DLD1 (cell line): Measurements from ENCODE around the gene AZIN2.
"Not testable (repeated sequence)": the region's sequence is repeated elsewhere in the genome, so short reads cannot be mapped to it uniquely, and the experiment has no call there.

ENCODE experiments used
- in situ Hi-C: cut with HindIII; loops from 2 replicates; pipeline ENCODE4 v1.10.0; 2017; ENCODE audit warnings: low sequenced_read_pairs

The AZIN2 gene

DNA sequence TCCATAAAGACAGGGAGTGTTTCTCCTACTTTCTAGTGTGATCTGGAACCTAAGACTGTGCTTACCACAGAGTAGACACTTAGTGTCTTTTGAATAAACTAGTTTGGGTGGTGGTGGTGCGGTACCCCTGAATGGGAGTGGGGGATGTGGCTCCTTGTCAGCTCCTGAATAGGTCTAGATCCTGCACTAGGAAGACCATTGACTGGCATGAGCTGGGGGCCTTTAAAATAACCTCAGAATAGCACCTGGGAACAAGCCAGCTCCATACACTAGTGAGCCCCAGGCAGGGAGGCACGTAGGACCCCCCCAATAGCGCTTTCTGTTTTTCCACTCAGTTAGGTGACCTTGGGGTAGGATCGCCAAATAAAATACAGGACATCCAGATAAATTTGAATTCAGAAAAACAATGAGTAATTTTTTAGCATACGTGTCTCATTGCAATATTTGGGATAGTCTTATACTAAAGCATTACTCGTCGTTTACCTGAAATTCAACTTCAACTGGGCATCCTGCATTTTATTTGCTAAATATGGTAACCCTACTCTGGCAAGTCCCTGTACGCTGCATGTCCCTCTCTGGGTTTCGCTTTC, 45.6 kb downstream of the AZIN2 start:
- in situ Hi-C loops: no loop called here

- in situ Hi-C loops: no loop called here
Measured at GRCh38 chr1:33127001-33127823, 46.3 kb downstream of the AZIN2 start.

GRCh38 chr1:33128781-33129180, 47.8 kb downstream of the AZIN2 start:
- in situ Hi-C loops: no loop called here

DNA sequence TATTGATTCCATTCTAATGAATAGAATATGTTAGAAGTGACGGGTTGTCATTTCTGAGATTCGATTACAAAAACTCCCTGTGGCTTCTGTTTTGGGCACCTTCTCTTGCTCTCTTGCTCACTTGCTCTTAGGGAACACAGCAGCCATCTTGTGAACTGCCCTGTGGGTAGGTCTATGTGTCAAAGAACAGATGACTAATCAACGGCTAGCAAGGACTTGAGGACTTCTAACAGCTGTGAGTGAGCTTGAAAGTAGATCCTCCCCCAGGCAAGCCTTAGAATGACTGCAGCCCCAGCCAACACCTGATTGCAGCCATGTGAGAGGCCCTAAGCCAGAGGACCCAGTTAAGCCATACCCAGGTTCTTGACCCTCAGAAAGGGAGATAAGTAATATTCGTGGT, 49.3 kb downstream of the AZIN2 start:
- in situ Hi-C loops: no loop called here

DNA sequence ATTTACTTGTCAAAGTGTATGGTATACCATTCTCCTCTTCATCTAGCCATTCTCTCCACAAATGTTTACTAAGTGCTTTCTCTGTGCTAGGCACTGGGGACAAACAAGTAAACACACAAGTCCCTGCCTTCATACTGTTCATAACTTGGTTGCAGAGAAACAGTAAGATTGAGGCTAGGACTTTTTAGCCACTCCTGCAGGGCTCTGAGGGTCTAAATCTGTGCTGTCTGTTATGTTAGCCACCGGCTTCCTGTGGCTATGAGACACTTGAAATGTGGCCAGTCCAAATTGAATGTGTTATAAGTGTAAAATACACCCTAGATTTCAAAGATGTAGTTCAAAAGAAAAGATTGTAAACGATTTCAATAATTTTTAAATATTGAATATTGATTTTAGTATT, 50.2 kb downstream of the AZIN2 start:
- in situ Hi-C loops: no loop called here

- in situ Hi-C loops: no loop called here
Measured at GRCh38 chr1:33132549-33132948, 51.6 kb downstream of the AZIN2 start.

- in situ Hi-C loops: no loop called here
Measured at GRCh38 chr1:33133478-33134105, 52.6 kb downstream of the AZIN2 start.

DNA sequence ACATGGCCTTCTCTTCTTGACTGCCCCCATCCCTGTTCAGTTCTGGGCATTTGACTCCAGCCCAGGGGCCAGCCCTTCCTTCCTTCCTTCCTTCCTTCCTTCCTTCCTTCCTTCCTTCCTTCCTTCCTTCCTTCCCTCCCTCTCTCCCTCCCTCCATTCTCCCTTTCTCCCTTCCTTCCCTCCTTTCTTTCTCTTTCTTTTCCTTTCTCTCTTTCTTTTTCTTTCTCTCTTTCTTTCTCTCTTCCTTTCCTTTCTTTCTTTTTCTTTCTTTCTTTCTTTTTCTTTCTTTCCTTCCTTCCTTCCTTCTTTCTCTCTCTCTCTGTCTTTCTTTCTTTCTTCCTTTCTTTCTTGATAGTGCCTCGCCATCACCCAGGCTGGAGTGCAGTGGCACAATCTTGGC, 55.1 kb downstream of the AZIN2 start:
- in situ Hi-C loops: not testable (repeated sequence)

GRCh38 chr1:33137800-33138199, 56.8 kb downstream of the AZIN2 start:
- in situ Hi-C loops: no loop called here

DNA sequence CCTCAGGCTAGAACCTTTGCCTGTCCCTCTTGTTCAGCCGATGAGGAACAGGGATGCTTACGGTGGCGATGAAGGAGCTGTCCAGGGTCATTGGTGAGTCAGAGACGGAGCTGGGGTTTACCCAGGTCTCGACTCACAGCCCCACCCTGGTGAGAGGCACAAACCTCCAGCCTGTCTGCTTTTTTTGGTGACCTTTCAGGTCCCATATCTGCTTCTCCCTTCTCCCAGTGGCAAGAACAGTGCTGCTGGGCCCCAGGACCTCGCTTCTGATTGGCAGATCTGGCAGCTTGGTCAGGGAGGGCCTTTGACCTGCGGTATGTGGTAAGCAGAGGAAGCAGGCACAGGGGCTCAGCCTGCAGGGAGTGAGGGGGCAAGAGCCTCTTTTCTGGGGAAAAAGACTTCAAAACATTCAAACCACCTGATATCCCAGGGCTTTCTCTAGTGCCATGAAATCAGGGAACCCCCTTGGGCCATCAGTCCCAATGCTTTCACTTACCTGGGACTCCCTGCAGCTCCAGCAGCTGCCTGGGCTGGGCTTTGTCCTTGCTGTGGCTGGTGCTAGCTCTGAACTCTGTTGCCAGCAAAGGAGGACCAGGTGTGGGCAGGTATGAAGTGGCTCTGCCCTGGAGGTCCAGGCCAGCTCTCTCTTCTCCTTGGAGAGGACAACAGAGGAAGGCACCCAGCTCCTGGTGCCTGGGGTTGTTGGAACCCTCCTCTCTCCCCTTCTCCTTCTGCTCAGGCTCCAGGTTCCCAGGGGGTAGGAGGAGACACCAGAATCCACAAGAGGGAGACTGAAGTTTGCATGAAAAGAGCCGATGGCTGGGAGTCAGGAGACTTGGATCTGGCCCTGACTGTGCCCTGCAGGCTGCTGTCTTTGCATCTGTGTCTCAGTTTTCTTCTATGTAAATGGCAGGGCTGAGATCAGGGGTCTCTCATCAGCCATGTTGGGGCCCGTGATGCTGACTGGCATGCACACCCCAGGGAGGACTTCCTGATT, 59.5 kb downstream of the AZIN2 start:
- in situ Hi-C loops: no loop called here

- in situ Hi-C loops: no loop called here
Measured at GRCh38 chr1:33141216-33141615, 60.3 kb downstream of the AZIN2 start.

DNA sequence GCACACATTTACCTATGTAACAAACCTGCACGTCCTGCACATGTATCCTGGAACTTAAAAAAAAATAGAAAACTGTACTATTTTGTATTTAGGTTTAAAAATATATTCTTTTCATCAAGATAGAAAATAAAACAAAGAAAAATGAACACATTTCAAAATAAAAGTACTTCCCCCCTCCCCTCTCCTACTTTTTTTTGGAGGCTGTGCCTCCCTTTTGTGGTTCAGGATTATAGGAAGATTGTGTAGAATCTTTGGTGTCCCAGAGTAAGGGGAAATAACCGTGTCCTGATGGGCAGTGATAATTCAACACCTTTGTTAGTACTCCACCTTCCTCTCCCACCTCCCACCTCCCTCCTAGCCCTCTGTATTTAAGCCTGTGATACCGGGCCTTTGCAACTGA, 60.8 kb downstream of the AZIN2 start:
- in situ Hi-C loops: no loop called here

DNA sequence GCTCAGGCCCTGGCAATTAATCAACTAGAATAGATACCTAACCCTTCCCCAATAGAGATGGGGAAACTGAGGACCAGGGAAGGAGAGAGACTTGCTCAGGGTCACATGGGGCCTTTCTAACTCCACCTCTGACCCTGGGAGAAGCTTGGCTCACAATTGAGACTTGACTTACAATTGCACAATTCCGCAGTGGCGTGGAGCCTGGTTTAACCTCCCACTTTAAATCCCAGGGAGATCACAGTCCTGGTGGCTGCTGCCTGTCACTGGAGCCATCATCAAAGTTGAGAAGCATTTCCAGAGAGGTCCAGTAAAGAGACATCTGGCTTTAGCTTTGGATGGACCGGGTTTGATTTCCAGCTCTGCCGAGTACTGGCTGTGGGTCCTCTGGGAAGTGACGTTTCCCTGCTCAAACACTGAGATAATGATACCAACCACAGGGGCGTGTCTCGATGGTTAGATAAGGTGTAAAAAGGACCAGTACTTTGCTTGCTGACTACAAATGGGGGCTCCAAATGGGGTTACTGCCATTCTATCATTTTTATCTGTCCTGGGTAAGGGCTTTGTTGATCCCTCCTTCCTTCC, 61.6 kb downstream of the AZIN2 start:
- in situ Hi-C loops: no loop called here

DNA sequence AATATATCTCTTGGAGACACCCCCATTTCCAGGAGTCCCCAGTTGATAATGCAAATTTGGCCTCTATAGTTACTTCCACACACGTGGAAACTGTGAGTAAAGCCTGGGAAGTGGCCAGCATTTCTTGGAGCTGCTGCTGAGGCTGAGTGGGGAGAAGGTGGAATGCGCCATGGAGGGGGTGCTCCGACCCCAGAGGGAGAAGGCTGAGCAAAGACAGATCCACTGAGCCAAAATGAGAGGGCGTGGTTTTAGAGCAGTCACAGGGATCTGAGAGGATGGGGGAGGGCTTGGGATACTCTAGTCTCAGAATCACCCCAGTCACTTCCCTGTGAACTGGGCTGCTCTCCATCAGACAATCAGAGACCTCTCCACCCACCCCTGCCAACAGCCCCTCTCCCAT, 62.2 kb downstream of the AZIN2 start:
- in situ Hi-C loops: no loop called here

DNA sequence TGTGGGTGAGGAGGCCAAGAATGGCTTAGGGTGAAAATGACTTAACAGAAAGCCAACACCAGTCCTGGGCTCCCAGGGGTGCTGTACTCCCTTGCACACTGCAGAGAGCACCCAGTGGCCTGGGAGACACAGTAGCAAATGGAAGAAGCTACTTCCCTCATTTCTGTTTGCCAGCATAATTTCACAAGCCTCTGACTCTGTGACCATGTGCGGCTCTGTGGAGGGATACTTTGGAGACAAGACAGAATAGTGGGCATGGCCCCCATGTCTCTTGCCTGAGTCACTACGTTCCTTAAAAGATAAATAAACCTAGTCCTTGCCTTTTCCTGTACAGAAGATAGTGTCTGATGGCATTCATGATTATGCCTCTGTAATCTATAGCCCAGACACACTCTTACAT, 62.7 kb downstream of the AZIN2 start:
- in situ Hi-C loops: no loop called here

- in situ Hi-C loops: no loop called here
Measured at GRCh38 chr1:33146003-33146402, 65.0 kb downstream of the AZIN2 start.

DNA sequence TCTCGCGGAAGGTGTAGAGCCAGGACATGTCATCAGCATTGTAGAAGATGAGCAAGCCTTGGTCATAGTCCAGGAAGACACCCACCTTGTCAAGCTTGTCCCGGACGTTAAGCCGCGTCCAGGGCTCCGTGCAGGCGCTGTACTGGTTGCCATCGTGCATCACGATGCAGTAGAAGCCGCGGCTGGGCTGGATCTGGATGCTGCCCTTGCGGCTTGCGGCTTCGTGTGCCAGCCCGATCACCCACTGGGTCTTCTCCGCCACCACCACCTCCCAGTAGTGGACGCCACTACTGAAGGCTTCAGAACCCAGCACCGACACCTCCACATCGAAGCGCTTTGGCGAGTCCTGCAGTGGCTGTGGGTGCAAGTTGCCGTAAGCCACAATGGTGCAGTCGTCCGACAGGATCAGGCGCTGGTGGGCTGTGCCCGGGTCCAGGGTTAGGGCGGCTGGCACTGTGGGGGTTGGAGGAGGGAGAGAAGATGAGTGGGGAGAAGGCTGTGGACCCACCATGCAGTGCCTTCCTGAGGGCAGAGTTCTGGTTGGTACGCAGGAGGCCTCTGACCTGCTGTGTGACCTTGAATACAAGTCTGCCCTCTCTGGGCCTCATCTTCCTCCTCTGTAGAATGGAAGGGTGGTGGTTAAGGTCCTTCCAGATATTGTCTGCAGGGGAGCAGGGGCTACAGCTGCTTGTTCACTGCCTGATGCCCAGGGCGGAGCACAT, 66.5 kb downstream of the AZIN2 start:
- in situ Hi-C loops: no loop called here

DNA sequence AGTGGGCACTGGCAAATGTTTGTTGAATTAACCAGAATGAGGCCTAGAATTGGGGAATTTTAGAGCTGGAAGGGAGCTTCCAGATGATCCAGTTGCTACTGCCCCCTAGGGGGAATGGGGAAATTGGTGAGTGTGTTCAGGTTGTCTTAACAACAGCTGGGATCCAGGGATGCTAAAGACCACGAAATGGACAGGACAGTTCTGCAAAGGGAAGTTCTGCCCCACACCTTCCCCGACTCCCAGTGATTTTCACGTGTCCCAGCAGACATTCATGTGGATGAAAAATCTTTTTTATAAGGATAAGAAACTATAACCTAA, 67.0 kb downstream of the AZIN2 start:
- in situ Hi-C loops: no loop called here

DNA sequence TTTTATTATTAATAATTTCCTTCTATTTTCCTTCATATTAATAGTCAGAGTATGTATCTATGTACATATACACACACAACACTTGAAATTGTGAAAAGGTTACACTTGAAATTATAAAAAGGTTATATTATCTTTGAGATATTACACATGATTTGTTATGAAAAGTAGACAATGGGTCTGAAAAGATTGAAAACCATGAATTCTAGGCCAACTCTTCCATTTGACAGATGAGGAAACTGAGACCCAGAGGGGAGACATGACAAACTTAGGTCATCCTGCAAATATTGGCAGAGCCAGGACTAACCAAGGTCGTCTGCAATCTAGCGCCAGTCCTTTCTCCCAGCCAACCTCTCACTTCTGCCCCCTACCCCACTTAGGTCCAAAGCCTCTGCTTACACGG, 67.7 kb downstream of the AZIN2 start:
- in situ Hi-C loops: no loop called here
